Measurements from ENCODE around the gene SHISA4. TPM values are rescaled to one million over a fixed set of nuclear protein-coding genes. Genes with fewer than 3 reads are reported as not detected.
"Not testable (repeated sequence)": the region's sequence is repeated elsewhere in the genome, so short reads cannot be mapped to it uniquely, and the experiment has no call there.

Gene SHISA4, protein sequence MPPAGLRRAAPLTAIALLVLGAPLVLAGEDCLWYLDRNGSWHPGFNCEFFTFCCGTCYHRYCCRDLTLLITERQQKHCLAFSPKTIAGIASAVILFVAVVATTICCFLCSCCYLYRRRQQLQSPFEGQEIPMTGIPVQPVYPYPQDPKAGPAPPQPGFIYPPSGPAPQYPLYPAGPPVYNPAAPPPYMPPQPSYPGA
- total RNA-seq = 6.6 and 7.4 TPM in 2 replicates
- long read RNA-seq = 0 reads

DNA sequence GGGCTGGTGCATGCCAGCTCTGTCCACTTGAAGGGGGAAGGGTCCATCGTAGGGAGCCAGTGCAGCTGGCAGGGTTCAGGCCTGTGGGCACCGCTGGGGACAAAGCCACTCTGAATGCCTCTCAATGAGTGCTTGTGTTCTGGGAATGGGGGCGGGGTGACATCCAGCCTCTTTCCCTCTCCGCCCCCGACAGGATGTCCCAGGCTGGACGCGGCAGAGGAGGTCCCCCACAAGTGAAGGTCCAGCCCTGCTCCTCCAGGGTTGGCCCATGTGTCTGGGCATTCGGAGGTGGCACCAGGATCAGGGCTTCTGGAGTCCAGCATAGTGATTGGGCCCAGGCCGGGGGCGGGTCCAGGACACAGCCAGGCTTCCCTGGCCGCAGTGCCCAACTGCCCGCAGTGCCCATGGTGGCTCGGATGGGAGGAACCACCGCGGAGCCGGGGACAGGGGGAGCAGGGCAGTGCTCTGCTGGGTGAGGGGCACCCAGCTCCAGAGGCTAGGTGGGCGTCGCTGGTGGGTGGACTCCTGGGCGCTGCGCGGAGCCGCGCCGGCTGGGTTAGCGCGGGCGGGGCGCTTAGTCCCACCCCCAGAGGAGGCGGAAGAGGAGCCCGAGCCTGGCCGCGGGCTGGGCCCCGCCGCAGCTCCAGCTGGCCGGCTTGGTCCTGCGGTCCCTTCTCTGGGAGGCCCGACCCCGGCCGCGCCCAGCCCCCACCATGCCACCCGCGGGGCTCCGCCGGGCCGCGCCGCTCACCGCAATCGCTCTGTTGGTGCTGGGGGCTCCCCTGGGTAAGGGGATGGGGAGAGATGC, at the start of gene SHISA4:
Gene SHISA4 (plus strand): TSS at position 617 of the 808 bp plus-strand sequence. CDS start 97 bp downstream, at position 714.
- Mint-ChIP-seq H3K36me3 (ENCODE audit: insufficient read depth) (no peaks in the 10 kb centered on the region), H3K9me3 (ENCODE audit: low read depth) (no peaks in the 10 kb centered on the region), H3K27me3 (peaks cover 47% of the 10 kb centered on the region), H3K4me3 (ENCODE audit: low read depth) (peak within 1 kb of the TSS; percentile 73), H3K4me1 (ENCODE audit: low read depth) (peaks cover 2% of the 10 kb centered on the region), H3K27ac (no peak within 1 kb of the TSS)
- TF ChIP-seq, protein P1, sequence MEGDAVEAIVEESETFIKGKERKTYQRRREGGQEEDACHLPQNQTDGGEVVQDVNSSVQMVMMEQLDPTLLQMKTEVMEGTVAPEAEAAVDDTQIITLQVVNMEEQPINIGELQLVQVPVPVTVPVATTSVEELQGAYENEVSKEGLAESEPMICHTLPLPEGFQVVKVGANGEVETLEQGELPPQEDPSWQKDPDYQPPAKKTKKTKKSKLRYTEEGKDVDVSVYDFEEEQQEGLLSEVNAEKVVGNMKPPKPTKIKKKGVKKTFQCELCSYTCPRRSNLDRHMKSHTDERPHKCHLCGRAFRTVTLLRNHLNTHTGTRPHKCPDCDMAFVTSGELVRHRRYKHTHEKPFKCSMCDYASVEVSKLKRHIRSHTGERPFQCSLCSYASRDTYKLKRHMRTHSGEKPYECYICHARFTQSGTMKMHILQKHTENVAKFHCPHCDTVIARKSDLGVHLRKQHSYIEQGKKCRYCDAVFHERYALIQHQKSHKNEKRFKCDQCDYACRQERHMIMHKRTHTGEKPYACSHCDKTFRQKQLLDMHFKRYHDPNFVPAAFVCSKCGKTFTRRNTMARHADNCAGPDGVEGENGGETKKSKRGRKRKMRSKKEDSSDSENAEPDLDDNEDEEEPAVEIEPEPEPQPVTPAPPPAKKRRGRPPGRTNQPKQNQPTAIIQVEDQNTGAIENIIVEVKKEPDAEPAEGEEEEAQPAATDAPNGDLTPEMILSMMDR (IDR thresholded peaks at IDR 0.05; ENCODE audit: unreplicated experiment) = no peak
- peak; percentile 28 for DNase-seq (ENCODE audit: low spot score, unreplicated experiment)

DNA sequence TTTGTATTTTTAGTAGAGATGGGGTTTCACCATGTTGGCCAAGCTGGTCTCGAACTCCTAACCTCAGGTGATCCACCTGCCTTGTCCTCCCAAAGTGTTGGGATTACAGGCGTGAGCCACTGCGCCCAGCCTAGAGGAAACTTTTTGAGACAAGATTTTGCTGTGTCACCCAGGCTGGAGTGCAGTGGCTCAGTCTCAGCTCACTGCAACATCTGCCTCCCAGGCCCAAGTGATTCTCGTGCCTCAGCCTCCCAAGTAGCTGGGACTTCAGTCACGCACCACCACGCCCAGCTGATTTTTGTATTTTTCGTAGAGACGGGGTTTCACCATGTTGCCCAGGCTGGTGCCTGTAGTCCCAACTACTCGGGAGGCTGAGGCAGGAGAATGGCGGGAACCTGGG, 49.6 kb upstream of the SHISA4 start:
- H3K27me3 Mint-ChIP-seq; H3K27ac Mint-ChIP-seq; DNase-seq (ENCODE audit: low spot score, unreplicated experiment); H3K4me3 Mint-ChIP-seq (ENCODE audit: low read depth); H3K4me1 Mint-ChIP-seq (ENCODE audit: low read depth); H3K9me3 Mint-ChIP-seq (ENCODE audit: low read depth): not testable (repeated sequence)
- H3K36me3 Mint-ChIP-seq (ENCODE audit: insufficient read depth) = peaks cover 10% of the 10 kb centered on the region

DNA sequence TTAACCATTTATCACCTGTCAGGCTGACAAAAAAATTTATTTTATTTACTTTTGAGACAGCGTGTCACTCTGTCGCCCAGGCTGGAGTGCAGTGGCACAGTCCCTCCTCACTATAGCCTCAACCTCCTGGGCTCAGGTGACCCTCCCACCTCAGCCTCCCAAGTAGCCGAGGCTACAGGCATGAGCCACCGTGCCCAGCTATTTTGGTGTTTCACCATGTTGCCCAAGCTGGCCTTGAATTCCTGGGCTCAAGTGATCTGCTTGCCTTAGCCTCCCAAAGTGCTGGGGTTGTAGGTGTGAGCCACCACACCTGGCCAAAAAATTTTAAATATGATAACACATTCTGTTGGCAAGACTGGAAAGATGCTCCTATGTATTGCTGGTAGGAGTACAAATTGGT, 48.6 kb upstream of the SHISA4 start:
- H3K9me3 Mint-ChIP-seq (ENCODE audit: low read depth) = no peaks in the 10 kb centered on the region
- H3K4me3 Mint-ChIP-seq (ENCODE audit: low read depth) = no peak overlapping the region
- H3K27ac Mint-ChIP-seq = no peak overlapping the region
- H3K36me3 Mint-ChIP-seq (ENCODE audit: insufficient read depth) = peaks cover 10% of the 10 kb centered on the region
- no peaks in the 10 kb centered on the region for H3K27me3 Mint-ChIP-seq
- TF ChIP-seq, protein P1 (IDR thresholded peaks at IDR 0.05; ENCODE audit: unreplicated experiment) = no peak
- no peak for DNase-seq (ENCODE audit: low spot score, unreplicated experiment)
- peaks cover 5% of the 10 kb centered on the region for H3K4me1 Mint-ChIP-seq (ENCODE audit: low read depth)

DNA sequence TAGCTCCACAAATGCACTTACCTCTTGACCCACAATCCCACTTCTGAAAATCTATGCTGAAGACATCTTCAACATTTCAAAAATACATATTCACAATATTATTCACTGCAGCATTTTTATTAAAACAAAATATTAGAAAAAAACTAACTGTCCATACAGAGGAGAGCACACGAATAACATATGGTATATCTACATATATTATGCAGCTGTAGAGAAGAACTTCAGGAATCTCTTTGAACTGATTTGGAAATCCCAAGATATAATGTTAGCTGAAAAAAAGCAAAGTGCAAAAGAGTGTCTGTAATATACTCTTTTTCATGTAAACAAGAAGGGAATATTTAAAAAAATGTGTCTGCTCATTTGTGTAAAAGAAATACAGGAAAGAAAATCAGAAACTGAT, 48.2 kb upstream of the SHISA4 start:
- Mint-ChIP-seq H3K36me3 (ENCODE audit: insufficient read depth) (peaks cover 8% of the 10 kb centered on the region), H3K27ac (no peak overlapping the region), H3K4me3 (ENCODE audit: low read depth) (no peak overlapping the region), H3K27me3 (no peaks in the 10 kb centered on the region), H3K4me1 (ENCODE audit: low read depth) (peaks cover 5% of the 10 kb centered on the region), H3K9me3 (ENCODE audit: low read depth) (no peaks in the 10 kb centered on the region)
- no peak for DNase-seq (ENCODE audit: low spot score, unreplicated experiment)
- TF ChIP-seq, protein P1 (IDR thresholded peaks at IDR 0.05; ENCODE audit: unreplicated experiment) = no peak

DNA sequence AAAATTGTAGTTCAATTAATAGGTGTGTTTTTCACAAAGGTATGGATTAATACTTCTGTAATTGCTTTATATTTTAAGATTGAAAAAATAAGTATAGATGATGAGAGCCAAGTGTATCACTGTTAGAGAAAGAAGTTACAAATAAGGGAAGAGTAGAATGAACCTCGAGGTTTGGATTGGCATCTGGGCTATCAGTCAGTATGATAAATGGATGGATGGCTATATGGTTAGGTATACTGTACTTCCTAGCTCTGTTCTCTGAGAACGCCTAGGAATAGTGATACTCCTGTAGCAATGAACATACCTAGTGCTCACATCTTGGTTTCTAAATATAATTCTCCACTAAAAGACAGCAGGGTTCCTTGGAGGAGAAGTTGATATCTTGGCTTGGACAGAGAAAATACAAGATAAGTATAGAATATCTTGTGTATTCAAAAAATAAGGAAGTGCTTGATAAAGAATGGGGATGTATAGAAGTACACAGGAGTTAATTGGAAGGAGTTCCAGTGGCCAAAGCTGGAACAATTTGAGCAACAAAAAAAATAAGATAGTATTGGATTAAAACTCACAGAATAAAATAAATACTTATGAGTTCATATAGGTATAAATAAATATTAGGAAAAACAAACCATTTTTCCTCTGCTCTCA, 47.3 kb upstream of the SHISA4 start:
- Mint-ChIP-seq H3K9me3 (ENCODE audit: low read depth) (no peaks in the 10 kb centered on the region), H3K4me3 (ENCODE audit: low read depth) (no peak overlapping the region), H3K4me1 (ENCODE audit: low read depth) (peaks cover 5% of the 10 kb centered on the region), H3K27me3 (no peaks in the 10 kb centered on the region), H3K36me3 (ENCODE audit: insufficient read depth) (peaks cover 6% of the 10 kb centered on the region), H3K27ac (no peak overlapping the region)
- TF ChIP-seq, protein P1 (IDR thresholded peaks at IDR 0.05; ENCODE audit: unreplicated experiment) = no peak
- no peak for DNase-seq (ENCODE audit: low spot score, unreplicated experiment)
